Fibroblast of lung (primary cell): ENCODE results near the gene ANKRD61.
"Not testable (repeated sequence)": the region's sequence is repeated elsewhere in the genome, so short reads cannot be mapped to it uniquely, and the experiment has no call there.

Experiments
- EZH2 ChIP-seq: IDR thresholded peaks from 2 replicates; pipeline ENCODE4 v1.5.1; 2012; ENCODE audit warnings: low read length, control low read depth, mild to moderate bottlenecking; ENCODE audit errors: missing control alignments
- TF ChIP-seq, protein P1 (sequence below), 2 donors: IDR thresholded peaks in 1 of 2; conservative IDR thresholded peaks in 1 of 2; 1 replicate in 1 of 2; 2 replicates in 1 of 2; pipeline ENCODE4 v1.5.1; 2011 to 2012; ENCODE audit warnings: low read length in 2 of 2, control low read depth in 1 of 2, inconsistent platforms in 1 of 2, low read depth in 1 of 2, mild to moderate bottlenecking in 1 of 2

DNA sequence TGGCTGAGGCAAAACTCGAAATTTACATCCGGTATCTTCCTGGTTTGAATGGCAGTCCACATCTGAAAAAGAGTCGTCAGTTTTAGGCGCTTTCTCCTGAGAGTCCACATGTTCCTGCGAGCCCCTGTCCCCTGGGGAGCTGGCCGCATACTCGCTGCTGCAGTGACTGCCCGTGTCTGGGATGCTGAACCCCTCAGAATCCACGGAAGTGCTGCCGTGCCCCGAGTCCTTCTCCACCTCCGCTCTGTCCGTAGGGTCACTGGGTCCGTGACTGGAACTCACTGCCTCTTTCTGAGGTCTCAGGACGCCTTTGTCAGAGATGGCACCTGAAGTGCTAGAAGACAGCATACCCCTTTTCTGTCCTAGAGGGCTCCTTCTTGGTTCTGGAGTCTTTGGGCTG lies 44.1 kb upstream of the ANKRD61 start:
- TF ChIP-seq, protein P1, sequence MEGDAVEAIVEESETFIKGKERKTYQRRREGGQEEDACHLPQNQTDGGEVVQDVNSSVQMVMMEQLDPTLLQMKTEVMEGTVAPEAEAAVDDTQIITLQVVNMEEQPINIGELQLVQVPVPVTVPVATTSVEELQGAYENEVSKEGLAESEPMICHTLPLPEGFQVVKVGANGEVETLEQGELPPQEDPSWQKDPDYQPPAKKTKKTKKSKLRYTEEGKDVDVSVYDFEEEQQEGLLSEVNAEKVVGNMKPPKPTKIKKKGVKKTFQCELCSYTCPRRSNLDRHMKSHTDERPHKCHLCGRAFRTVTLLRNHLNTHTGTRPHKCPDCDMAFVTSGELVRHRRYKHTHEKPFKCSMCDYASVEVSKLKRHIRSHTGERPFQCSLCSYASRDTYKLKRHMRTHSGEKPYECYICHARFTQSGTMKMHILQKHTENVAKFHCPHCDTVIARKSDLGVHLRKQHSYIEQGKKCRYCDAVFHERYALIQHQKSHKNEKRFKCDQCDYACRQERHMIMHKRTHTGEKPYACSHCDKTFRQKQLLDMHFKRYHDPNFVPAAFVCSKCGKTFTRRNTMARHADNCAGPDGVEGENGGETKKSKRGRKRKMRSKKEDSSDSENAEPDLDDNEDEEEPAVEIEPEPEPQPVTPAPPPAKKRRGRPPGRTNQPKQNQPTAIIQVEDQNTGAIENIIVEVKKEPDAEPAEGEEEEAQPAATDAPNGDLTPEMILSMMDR (conservative IDR thresholded peaks at IDR 0.05 in 1 of 2, IDR thresholded peaks at IDR 0.05 in 1 of 2; ENCODE audit: low read depth in 1 of 2, low read length in 2 of 2): not testable (repeated sequence)
- TF ChIP-seq EZH2: not testable (repeated sequence)
